Activated B cell treated with CpG ODN at 0.5 μM for 24 hours (primary cell): Measurements from ENCODE around the gene TRPV2. TPM values are rescaled to one million over a fixed set of nuclear protein-coding genes. Genes with fewer than 3 reads are reported as not detected.

Experiments
- ATAC-seq: fragments of 200-7000 bp; cut with Tn5 transposase; one replicate; pipeline ENCODE4 v1.10.0; 2021; ENCODE audit warnings: low read depth, mild to moderate bottlenecking, moderate library complexity
- CTCF ChIA-PET: fragments of 350-600 bp; sonication (Branson Sonifier 250); formaldehyde crosslinking; loops from one replicate; lab custom pipeline; 2021; ENCODE audit warnings: antibody characterized with exemption; lab: Charles Lee
- POLR2A ChIA-PET: fragments of 350-600 bp; sonication (Branson Sonifier 250); formaldehyde crosslinking; loops from one replicate; lab custom pipeline; 2021; ENCODE audit warnings: antibody characterized with exemption; lab: Charles Lee
- DNase-seq: peaks from one replicate; pipeline ENCODE4 v3.0.0; 2022
- H3K27ac Mint-ChIP-seq: one replicate; pipeline ENCODE4 v1.8.0; 2020; ENCODE audit warnings: mixed read lengths
- H3K27me3 Mint-ChIP-seq: one replicate; pipeline ENCODE4 v1.8.0; 2021; ENCODE audit warnings: mixed read lengths
- H3K36me3 Mint-ChIP-seq: one replicate; pipeline ENCODE4 v1.8.0; 2021; ENCODE audit warnings: low read depth, mixed read lengths
- H3K4me1 Mint-ChIP-seq: one replicate; pipeline ENCODE4 v1.8.0; 2021; ENCODE audit warnings: mixed read lengths
- H3K4me3 Mint-ChIP-seq: one replicate; pipeline ENCODE4 v1.8.0; 2020; ENCODE audit warnings: mild to moderate bottlenecking, mixed read lengths
- H3K9me3 Mint-ChIP-seq: one replicate; pipeline ENCODE4 v1.8.0; 2020; ENCODE audit warnings: mixed read lengths
- intact Hi-C: fragments of 100-400 bp; cut with micrococcal nuclease; formaldehyde crosslinking; loops from one replicate; pipeline ENCODE4 v1.15.1; 2024
- total RNA-seq: library from RNA; stranded (reverse); gene quantifications from 2 replicates; pipeline ENCODE4 v1.2.3, GENCODE V29; 2022
- TF ChIP-seq, protein P1 (sequence below): fragments of 200-600 bp; IDR thresholded peaks from one replicate; pipeline ENCODE4 v1.8.0; 2022; ENCODE audit warnings: antibody characterized with exemption, mild to moderate bottlenecking

Gene TRPV2
- total RNA-seq, 1 donor from 2014 or later = 65.8 TPM

DNA sequence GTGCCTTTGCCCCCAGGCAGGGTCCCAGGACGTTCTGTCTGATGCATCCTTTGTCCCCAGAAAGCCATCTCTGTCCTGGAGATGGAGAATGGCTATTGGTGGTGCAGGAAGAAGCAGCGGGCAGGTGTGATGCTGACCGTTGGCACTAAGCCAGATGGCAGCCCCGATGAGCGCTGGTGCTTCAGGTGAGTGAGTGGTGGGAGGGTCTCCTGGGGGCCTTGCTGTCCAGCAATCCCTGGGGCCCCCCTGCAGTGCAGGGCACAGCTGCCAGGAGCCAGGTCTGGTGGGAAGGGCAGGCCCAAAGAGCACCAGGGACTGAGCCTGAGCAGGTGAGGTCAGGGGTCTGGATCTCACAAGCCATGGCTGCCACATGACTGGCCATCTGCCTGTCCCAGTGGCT is 18.1 kb downstream of the TRPV2 start:
- no peaks in the 10 kb centered on the region for H3K27me3 Mint-ChIP-seq
- DNase-seq (no peak), ATAC-seq (no peak)
- peaks cover 6% of the 10 kb centered on the region for H3K4me1 Mint-ChIP-seq
- intact Hi-C loops = loop anchor here (10.0 kb wide), 1 partner anchor 551 kb away; no protein-coding TSS in a partner anchor
- H3K4me3 Mint-ChIP-seq = no peak overlapping the region
- H3K36me3 Mint-ChIP-seq = peaks cover 28% of the 10 kb centered on the region
- TF ChIP-seq, protein P1, sequence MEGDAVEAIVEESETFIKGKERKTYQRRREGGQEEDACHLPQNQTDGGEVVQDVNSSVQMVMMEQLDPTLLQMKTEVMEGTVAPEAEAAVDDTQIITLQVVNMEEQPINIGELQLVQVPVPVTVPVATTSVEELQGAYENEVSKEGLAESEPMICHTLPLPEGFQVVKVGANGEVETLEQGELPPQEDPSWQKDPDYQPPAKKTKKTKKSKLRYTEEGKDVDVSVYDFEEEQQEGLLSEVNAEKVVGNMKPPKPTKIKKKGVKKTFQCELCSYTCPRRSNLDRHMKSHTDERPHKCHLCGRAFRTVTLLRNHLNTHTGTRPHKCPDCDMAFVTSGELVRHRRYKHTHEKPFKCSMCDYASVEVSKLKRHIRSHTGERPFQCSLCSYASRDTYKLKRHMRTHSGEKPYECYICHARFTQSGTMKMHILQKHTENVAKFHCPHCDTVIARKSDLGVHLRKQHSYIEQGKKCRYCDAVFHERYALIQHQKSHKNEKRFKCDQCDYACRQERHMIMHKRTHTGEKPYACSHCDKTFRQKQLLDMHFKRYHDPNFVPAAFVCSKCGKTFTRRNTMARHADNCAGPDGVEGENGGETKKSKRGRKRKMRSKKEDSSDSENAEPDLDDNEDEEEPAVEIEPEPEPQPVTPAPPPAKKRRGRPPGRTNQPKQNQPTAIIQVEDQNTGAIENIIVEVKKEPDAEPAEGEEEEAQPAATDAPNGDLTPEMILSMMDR = no peak
- H3K9me3 Mint-ChIP-seq = no peaks in the 10 kb centered on the region
- ChIA-PET CTCF (no interaction called here), POLR2A (no interaction called here)
- H3K27ac Mint-ChIP-seq = no peak overlapping the region

DNA sequence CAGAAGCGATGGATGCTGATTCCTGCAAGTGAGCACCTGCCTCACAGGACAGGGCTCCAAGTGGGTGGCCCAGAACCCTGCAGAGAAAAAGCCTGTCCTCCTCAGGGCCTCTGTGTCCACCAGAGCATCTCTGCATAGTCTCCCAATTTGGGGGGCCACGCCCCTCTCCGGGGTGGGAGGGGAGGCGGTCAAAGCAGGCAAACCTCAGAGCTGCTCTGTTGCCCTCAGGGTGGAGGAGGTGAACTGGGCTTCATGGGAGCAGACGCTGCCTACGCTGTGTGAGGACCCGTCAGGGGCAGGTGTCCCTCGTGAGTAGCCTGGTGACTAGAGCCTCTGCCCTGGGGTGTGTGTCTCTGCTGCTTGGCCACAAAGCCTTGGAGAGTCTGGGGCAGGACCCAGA is 19.3 kb downstream of the TRPV2 start:
- no peak overlapping the region for H3K27ac Mint-ChIP-seq
- POLR2A ChIA-PET = no interaction called here
- no peak for DNase-seq

DNA sequence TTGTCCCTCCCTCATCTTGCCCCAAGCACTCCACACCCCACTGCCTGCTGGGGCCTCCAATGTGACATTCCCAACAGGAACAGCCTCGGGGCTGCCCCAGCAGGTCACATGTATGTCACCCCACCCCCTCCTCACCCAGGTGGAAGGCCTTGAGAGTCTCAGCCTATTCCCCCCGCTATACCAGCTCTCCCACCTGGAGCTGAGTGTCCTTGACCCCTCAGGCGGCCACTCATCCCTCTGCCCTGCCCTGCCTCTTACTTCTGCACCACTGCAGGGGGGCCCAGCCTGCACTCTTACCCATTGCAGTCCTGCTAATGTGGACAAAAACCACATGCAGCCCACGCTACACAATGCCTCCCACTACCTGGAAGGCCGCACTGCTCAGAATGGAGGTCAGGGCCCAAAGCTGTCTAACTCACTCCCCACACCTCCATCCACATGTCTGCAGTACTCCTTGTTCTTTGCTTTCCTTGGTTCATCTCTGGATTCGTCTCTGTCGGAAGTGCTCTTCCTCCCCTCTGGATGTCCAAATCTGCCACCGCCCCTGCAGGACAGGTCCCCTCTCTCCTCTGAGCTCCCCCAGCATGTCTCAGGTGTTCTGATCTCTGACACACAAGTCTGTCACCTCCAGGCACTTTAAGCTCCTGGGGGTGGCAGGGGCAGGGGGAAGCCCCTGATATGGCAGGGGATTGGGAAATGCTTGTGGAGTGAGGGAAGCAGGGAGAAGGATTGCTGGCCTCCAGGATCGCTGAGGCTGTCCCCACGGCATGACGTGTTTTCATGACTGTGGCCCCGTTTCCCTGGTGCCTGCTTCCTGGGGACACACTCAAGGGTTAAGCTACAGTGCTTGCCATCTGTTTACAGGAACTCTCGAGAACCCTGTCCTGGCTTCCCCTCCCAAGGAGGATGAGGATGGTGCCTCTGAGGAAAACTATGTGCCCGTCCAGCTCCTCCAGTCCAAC is 20.8 kb downstream of the TRPV2 start:
- TF ChIP-seq, protein P1 = no peak
- intact Hi-C loops = loop anchor here (5.0 to 10.0 kb wide), 3 partner anchors 56 to 549 kb away; partner anchors contain the start of gene LRRC75A
- no peak for ATAC-seq

More for the DNA sequence above, 19.3 kb downstream of the TRPV2 start:
- intact Hi-C loops = loop anchor here (5.0 to 10.0 kb wide), 3 partner anchors 58 to 550 kb away; partner anchors contain the start of gene LRRC75A
- Mint-ChIP-seq H3K27me3 (no peaks in the 10 kb centered on the region), H3K4me1 (peaks cover 13% of the 10 kb centered on the region), H3K4me3 (no peak overlapping the region), H3K36me3 (peaks cover 27% of the 10 kb centered on the region), H3K9me3 (no peaks in the 10 kb centered on the region)
- TF ChIP-seq, protein P1 = no peak
- CTCF ChIA-PET = no interaction called here
- no peak for ATAC-seq

DNA sequence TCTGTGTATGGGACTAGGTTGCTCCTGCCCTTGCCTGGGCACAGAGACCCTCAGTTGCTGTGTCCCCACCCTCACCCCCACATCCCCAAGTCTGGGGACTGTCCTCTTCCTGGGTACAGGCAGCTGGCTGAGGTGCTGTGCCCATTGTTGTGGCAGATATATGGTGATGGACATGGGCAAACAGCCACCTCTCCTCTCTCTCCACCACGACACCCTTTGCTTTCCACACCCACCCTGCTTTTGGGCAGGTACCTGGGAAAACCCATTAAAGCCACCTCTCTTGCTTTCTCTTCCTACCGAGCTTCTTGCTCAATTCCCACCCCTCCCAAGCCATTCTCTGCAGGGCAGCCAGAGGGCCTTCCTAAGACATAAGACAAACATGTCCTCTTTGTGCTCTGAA is 21.7 kb downstream of the TRPV2 start:
- Mint-ChIP-seq H3K4me1 (peaks cover 33% of the 10 kb centered on the region), H3K36me3 (peaks cover 40% of the 10 kb centered on the region), H3K27ac (peak overlapping the region; percentile 50), H3K9me3 (no peaks in the 10 kb centered on the region), H3K27me3 (no peaks in the 10 kb centered on the region), H3K4me3 (no peak overlapping the region)
- ChIA-PET CTCF (interaction anchor here (0.9 kb wide), 1 partner anchor 9 kb away, joined by 3 read pairs; no protein-coding TSS in a partner anchor), POLR2A (interaction anchor here (0.6 to 6.1 kb wide), 3 partner anchors 10 to 55 kb away, joined by 3 to 80 read pairs (median 67); partner anchors contain the start of genes TRPV2 and UBB)
- ATAC-seq (no peak), DNase-seq (no peak)
- TF ChIP-seq, protein P1 = no peak
- intact Hi-C loops = loop anchor here (5.0 to 10.0 kb wide), 3 partner anchors 55 to 548 kb away; partner anchors contain the start of gene LRRC75A

More for the DNA sequence above, 20.8 kb downstream of the TRPV2 start:
- Mint-ChIP-seq H3K4me1 (peaks cover 27% of the 10 kb centered on the region), H3K4me3 (no peak overlapping the region), H3K36me3 (peaks cover 34% of the 10 kb centered on the region), H3K27ac (peak overlapping the region; percentile 6), H3K9me3 (no peaks in the 10 kb centered on the region), H3K27me3 (no peaks in the 10 kb centered on the region)
- ChIA-PET CTCF (interaction anchor here (0.9 kb wide), 1 partner anchor 8 kb away, joined by 3 read pairs; no protein-coding TSS in a partner anchor), POLR2A (interaction anchor here (4.8 to 6.1 kb wide), 2 partner anchors 20 to 54 kb away, joined by 67 to 80 read pairs; partner anchors contain the start of genes TRPV2 and UBB)
- no peak for DNase-seq
